GM12878 (cell line): ENCODE data around the gene TBCE. TPM values are rescaled to one million over a fixed set of nuclear protein-coding genes. Genes with fewer than 3 reads are reported as not detected.
"Not testable (repeated sequence)": the region's sequence is repeated elsewhere in the genome, so short reads cannot be mapped to it uniquely, and the experiment has no call there.

ENCODE experiments used
- ATAC-seq: fragments of 200-7000 bp; cut with Tn5 transposase; 3 replicates; pipeline ENCODE4 v1.9.1; 2020; ENCODE audit warnings: mild to moderate bottlenecking, moderate library complexity
- BruUV-seq: library from RNA; stranded (reverse); fragments of 400-500 nt; replicated peaks from 2 replicates; lab custom pipeline; 2021; lab: Mats Ljungman, UMichigan
- CTCF ChIA-PET: fragments of 300-600 bp; sonication (Branson Sonifier 250); formaldehyde crosslinking; extraction: SDS; loops from one replicate; lab custom pipeline; 2021; ENCODE audit warnings: inconsistent platforms; lab: Yijun Ruan, JAX
- POLR2A ChIA-PET: fragments of 350-600 bp; formaldehyde crosslinking; extraction: SDS; loops from one replicate; lab custom pipeline; 2021; ENCODE audit warnings: inconsistent platforms; lab: Charles Lee
- RAD21 ChIA-PET: fragments of 300-600 bp; sonication (Branson Sonifier 250); formaldehyde crosslinking; loops from one replicate; lab custom pipeline; 2023; ENCODE audit warnings: antibody characterized with exemption; ENCODE audit not compliant: unreplicated experiment; lab: Charles Lee
- SMC1A ChIA-PET: fragments of 300-600 bp; sonication (Branson Sonifier 250); formaldehyde crosslinking; loops from one replicate; lab custom pipeline; 2023; ENCODE audit not compliant: unreplicated experiment, uncharacterized antibody; lab: Charles Lee
- DNase-seq: peaks from one replicate; pipeline ENCODE4 v3.0.0-alpha.2; 2011; ENCODE audit warnings: low read depth, low spot score
- FAIRE-seq: peaks from 3 replicates; lab custom pipeline; 2011; peaks lifted over from hg19 to GRCh38; lab: Jason Lieb, UNC
- H2AFZ ChIP-seq: 2 replicates; pipeline ENCODE4 v1.6.0; 2011; ENCODE audit warnings: low read depth, low read length, control low read depth; ENCODE audit not compliant: control insufficient read depth
- H3K27ac ChIP-seq: 2 replicates; pipeline ENCODE4 v1.5.1; 2011; ENCODE audit warnings: control low read depth; ENCODE audit not compliant: control insufficient read depth, insufficient read depth
- H3K27me3 ChIP-seq, 2 experiments: replicated peaks in 1 of 2; 2 replicates each; pipeline versions ENCODE4 v1.6.0 to v1.6.1; 2011; ENCODE audit warnings: low read length in 1 of 2; ENCODE audit not compliant: control insufficient read depth in 2 of 2, insufficient read depth in 2 of 2
- H3K36me3 ChIP-seq, 2 experiments: 2 replicates each; pipeline ENCODE4 v1.5.1; 2011; ENCODE audit warnings: low read length in 1 of 2; ENCODE audit not compliant: control insufficient read depth in 2 of 2, insufficient read depth in 2 of 2
- H3K4me1 ChIP-seq: 2 replicates; pipeline ENCODE4 v1.6.1; 2011; ENCODE audit warnings: mild to moderate bottlenecking, low read length, moderate library complexity, mixed read lengths; ENCODE audit not compliant: control insufficient read depth, insufficient read depth
- H3K4me2 ChIP-seq: 2 replicates; pipeline ENCODE4 v1.6.0; 2011; ENCODE audit warnings: control low read depth; ENCODE audit not compliant: control insufficient read depth, insufficient read depth
- H3K4me3 ChIP-seq: fragments of 200-600 bp; sonication (generic); 2 replicates; pipeline ENCODE4 v1.5.1; 2016
- H3K79me2 ChIP-seq: 2 replicates; pipeline ENCODE4 v1.6.0; 2011; ENCODE audit warnings: low read length; ENCODE audit not compliant: control insufficient read depth, insufficient read depth
- H3K9ac ChIP-seq: 2 replicates; pipeline ENCODE4 v1.8.0; 2011; ENCODE audit warnings: low read length, control low read depth, mixed read lengths; ENCODE audit not compliant: control insufficient read depth, insufficient read depth
- H3K9me3 ChIP-seq: replicated peaks from 3 replicates; pipeline ENCODE4 v1.5.1; 2011; ENCODE audit warnings: mild to moderate bottlenecking, low read length; ENCODE audit not compliant: control insufficient read depth, insufficient read depth
- H4K20me1 ChIP-seq: 2 replicates; pipeline ENCODE4 v1.6.0; 2011; ENCODE audit not compliant: control insufficient read depth, insufficient read depth
- ASH2L ChIP-seq: fragments of 300-600, 200-600 bp; sonication (generic); IDR thresholded peaks from 2 replicates; pipeline ENCODE4 v1.6.1; 2017; ENCODE audit warnings: low read depth, mild to moderate bottlenecking, borderline replicate concordance
- BHLHE40 ChIP-seq, 2 experiments: fragments of 450-650 bp in 1 of 2; IDR thresholded peaks; 2 replicates each; pipeline ENCODE4 v1.6.1; 2011 to 2017; ENCODE audit warnings: low read depth in 2 of 2, borderline replicate concordance in 1 of 2, improper control_type of control experiment in 1 of 2, low read length in 1 of 2, mild to moderate bottlenecking in 1 of 2
- ESRRA ChIP-seq: IDR thresholded peaks from 2 replicates; pipeline ENCODE4 v1.6.1; 2012; ENCODE audit warnings: mild to moderate bottlenecking, low read length, improper control_type of control experiment
- MTA2 ChIP-seq: fragments of 450-650 bp; IDR thresholded peaks from 2 replicates; pipeline ENCODE4 v1.6.1; 2016; ENCODE audit warnings: low read depth, mild to moderate bottlenecking, moderate library complexity
- NFXL1 ChIP-seq: fragments of 450-650 bp; IDR thresholded peaks from 2 replicates; pipeline ENCODE4 v1.6.1; 2017; ENCODE audit warnings: antibody characterized with exemption, mild to moderate bottlenecking, borderline replicate concordance
- RB1 ChIP-seq: fragments of 450-650 bp; formaldehyde crosslinking; IDR thresholded peaks from 2 replicates; pipeline ENCODE4 v1.6.1; 2017; ENCODE audit warnings: mild to moderate bottlenecking, borderline replicate concordance
- STAT3 ChIP-seq: IDR thresholded peaks from 2 replicates; pipeline ENCODE4 v1.6.1; 2011; ENCODE audit warnings: low read depth, low read length, improper control_type of control experiment
- TBL1XR1 ChIP-seq: IDR thresholded peaks from 2 replicates; pipeline ENCODE4 v1.6.1; 2012; ENCODE audit warnings: low read depth, low read length, improper control_type of control experiment
- TCF7 ChIP-seq: IDR thresholded peaks from 2 replicates; pipeline ENCODE4 v1.6.1; 2014; ENCODE audit warnings: antibody characterized with exemption, borderline replicate concordance
- WGBS: methylation state at CpG from one replicate; pipeline ENCODE4 v1.1.6; 2016; ENCODE audit warnings: low lambda C conversion rate; ENCODE audit not compliant: insufficient replicate concordance, insufficient coverage; ENCODE audit errors: missing lambda C conversion rate; 5-methylcytosine and 5-hydroxymethylcytosine counted together
- in situ Hi-C: fragments of 300-500 bp; cut with MboI; formaldehyde crosslinking; loops from 9 replicates; pipeline ENCODE4 v1.14.3; 2018; ENCODE audit warnings: mixed read lengths
- intact Hi-C: fragments of 100-400 bp; cut with micrococcal nuclease; formaldehyde crosslinking; loops from one replicate; pipeline ENCODE4 v1.14.2; 2022; ENCODE audit not compliant: unreplicated experiment
- polyA plus RNA-seq, 11 experiments: library from polyadenylated mRNA; depleted of rRNA in 4 of 11; unstranded in 6 of 11; stranded (reverse) in 5 of 11; fragments of >200 nt; fragmentation: Nextera tagmentation in 4 of 11; fragmentation: Illumina TruSeq in 1 of 11; extraction: Ambion mirVana in 4 of 11; extraction: Trizol in 1 of 11; gene quantifications; 1 replicate in 1 of 11; 2 replicates in 10 of 11; pipeline versions ENCODE4 v1.2.1 to v1.2.3, GENCODE V29; 2011 to 2016; ENCODE audit warnings: inconsistent platforms in 2 of 11, missing spikeins in 2 of 11, low read depth in 1 of 11
- total RNA-seq, 4 experiments: library from RNA; depleted of rRNA in 3 of 4; stranded (reverse); fragments of >200 nt in 3 of 4; fragmentation: Illumina TruSeq in 1 of 4; extraction: Trizol in 1 of 4; gene quantifications; 2 replicates each; pipeline versions ENCODE4 v1.2.1 to v1.2.3, GENCODE V29; 2013 to 2021
- TF ChIP-seq, protein P1 (sequence below): fragments of 450-650 bp; IDR thresholded peaks from 2 replicates; pipeline ENCODE4 v1.6.1; 2017; ENCODE audit warnings: mild to moderate bottlenecking, moderate library complexity
- TF ChIP-seq, protein P2 (sequence below): IDR thresholded peaks from 2 replicates; pipeline ENCODE4 v1.6.1; 2011; ENCODE audit warnings: borderline replicate concordance, low read depth, mild to moderate bottlenecking, moderate library complexity, mixed read lengths, low read length; ENCODE audit not compliant: insufficient read depth; ENCODE audit errors: extremely low read length

The TBCE gene
- total and polyA plus RNA-seq, 10 of the 15 experiments (the other 5 are each of a cell fraction or from before 2014, with no cell fraction given): 22.7 to 48.7 (median 29.2) TPM

DNA sequence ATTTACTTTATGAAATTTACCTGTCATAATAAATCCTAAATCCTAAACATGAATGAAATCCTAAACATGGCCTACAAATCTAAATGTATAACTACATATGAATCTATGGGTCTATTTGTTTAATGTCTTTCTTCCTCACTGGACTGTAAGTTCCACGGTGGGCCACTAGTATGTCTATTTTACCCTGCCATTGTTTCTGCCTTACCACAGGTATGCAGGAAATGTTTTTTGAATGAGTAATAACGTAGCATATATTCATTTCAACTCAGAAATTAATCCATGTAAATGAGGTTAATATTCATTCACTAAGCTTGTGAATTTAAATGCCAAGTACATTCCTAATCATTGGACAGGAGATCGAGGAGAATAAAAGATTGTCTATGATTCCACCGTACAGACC is 101.7 kb downstream of the TBCE start:
- no peak overlapping the region for H3K9ac ChIP-seq
- CTCF ChIA-PET: no interaction called here
- POLR2A ChIA-PET: no interaction called here
- no peaks in the 10 kb centered on the region for H3K9me3 ChIP-seq
- H3K4me2 ChIP-seq: no peak overlapping the region
- ATAC-seq (no peak), DNase-seq (no peak), FAIRE-seq (peak; percentile 74)
- intact Hi-C loops: no loop called here
- no peak overlapping the region for H3K4me3 ChIP-seq
- H3K79me2 ChIP-seq: no peaks in the 10 kb centered on the region
- 96% methylated on average over 4 of the region's 4 CpGs for WGBS
- H3K4me1 ChIP-seq: no peaks in the 10 kb centered on the region
- in situ Hi-C loops: no loop called here
- SMC1A ChIA-PET: interaction anchor here (0.5 kb wide), 1 partner anchor 1046 kb away, joined by 3 read pairs; no protein-coding TSS in a partner anchor
- BruUV-seq: no TSS peak
- H2AFZ ChIP-seq: no peak overlapping the region
- H3K36me3 ChIP-seq: peaks cover 0 to 2% of the 10 kb centered on the region in 2 experiments; a peak in 1 of 4 replicates
- RAD21 ChIA-PET: no interaction called here
- no peaks in the 10 kb centered on the region for H4K20me1 ChIP-seq
- TF ChIP-seq, protein P1, sequence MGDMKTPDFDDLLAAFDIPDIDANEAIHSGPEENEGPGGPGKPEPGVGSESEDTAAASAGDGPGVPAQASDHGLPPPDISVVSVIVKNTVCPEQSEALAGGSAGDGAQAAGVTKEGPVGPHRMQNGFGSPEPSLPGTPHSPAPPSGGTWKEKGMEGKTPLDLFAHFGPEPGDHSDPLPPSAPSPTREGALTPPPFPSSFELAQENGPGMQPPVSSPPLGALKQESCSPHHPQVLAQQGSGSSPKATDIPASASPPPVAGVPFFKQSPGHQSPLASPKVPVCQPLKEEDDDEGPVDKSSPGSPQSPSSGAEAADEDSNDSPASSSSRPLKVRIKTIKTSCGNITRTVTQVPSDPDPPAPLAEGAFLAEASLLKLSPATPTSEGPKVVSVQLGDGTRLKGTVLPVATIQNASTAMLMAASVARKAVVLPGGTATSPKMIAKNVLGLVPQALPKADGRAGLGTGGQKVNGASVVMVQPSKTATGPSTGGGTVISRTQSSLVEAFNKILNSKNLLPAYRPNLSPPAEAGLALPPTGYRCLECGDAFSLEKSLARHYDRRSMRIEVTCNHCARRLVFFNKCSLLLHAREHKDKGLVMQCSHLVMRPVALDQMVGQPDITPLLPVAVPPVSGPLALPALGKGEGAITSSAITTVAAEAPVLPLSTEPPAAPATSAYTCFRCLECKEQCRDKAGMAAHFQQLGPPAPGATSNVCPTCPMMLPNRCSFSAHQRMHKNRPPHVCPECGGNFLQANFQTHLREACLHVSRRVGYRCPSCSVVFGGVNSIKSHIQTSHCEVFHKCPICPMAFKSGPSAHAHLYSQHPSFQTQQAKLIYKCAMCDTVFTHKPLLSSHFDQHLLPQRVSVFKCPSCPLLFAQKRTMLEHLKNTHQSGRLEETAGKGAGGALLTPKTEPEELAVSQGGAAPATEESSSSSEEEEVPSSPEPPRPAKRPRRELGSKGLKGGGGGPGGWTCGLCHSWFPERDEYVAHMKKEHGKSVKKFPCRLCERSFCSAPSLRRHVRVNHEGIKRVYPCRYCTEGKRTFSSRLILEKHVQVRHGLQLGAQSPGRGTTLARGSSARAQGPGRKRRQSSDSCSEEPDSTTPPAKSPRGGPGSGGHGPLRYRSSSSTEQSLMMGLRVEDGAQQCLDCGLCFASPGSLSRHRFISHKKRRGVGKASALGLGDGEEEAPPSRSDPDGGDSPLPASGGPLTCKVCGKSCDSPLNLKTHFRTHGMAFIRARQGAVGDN: no peak
- TF ChIP-seq ASH2L: no peak
- TF ChIP-seq TCF7: no peak
- TF ChIP-seq ESRRA: no peak
- no peak for TF ChIP-seq TBL1XR1
- no peak for TF ChIP-seq BHLHE40 (IDR thresholded peaks at IDR 0.05; ENCODE audit: borderline replicate concordance in 1 of 2, low read depth in 2 of 2, low read length in 1 of 2)
- TF ChIP-seq RB1: no peak
- TF ChIP-seq MTA2: no peak
- TF ChIP-seq, protein P2, sequence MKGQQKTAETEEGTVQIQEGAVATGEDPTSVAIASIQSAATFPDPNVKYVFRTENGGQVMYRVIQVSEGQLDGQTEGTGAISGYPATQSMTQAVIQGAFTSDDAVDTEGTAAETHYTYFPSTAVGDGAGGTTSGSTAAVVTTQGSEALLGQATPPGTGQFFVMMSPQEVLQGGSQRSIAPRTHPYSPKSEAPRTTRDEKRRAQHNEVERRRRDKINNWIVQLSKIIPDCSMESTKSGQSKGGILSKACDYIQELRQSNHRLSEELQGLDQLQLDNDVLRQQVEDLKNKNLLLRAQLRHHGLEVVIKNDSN: no peak
- TF ChIP-seq STAT3: no peak
- no peak for TF ChIP-seq NFXL1
- no peaks in the 10 kb centered on the region for H3K27me3 ChIP-seq
- H3K27ac ChIP-seq: no peak overlapping the region

DNA sequence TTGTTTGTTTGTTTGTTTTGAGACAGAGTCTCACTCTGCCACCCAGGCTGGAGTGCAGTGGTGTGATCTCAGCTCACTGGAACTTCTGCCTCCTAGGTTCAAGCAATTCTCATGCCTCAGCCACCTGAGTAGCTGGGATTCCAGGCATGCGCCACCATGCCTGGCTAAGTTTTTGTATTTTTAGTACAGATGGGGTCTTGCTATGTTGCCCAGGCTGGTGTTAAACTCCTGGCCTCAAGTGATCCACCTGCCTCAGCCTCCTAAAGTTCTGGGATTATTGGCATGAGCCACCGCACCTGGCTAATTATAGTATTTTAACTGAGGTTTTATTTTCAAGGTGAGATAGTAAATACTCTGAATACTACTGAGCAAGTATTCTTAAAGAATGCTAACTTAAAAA is 102.7 kb downstream of the TBCE start:
- in situ Hi-C loops, POLR2A ChIA-PET, FAIRE-seq, H3K27ac ChIP-seq, H3K4me3 ChIP-seq, intact Hi-C loops, H3K9ac ChIP-seq, H3K4me1 ChIP-seq, H3K79me2 ChIP-seq, H2AFZ ChIP-seq, H3K9me3 ChIP-seq, H4K20me1 ChIP-seq, SMC1A ChIA-PET, BruUV-seq, H3K36me3 ChIP-seq, ATAC-seq, CTCF ChIA-PET, H3K4me2 ChIP-seq, RAD21 ChIA-PET, DNase-seq, H3K27me3 ChIP-seq: not testable (repeated sequence)
- WGBS: 100% methylated on average over 2 of the region's 2 CpGs
